Activated B cell treated with CpG ODN at 0.5 μM for 24 hours (primary cell): ENCODE results near the gene APH1B. TPM values are rescaled to one million over a fixed set of nuclear protein-coding genes. Genes with fewer than 3 reads are reported as not detected.

ENCODE experiments used
- ATAC-seq: fragments of 200-7000 bp; cut with Tn5 transposase; one replicate; pipeline ENCODE4 v1.10.0; 2021; ENCODE audit warnings: low read depth, mild to moderate bottlenecking, moderate library complexity
- CTCF ChIA-PET: fragments of 350-600 bp; sonication (Branson Sonifier 250); formaldehyde crosslinking; loops from one replicate; lab custom pipeline; 2021; ENCODE audit warnings: antibody characterized with exemption; lab: Charles Lee
- POLR2A ChIA-PET: fragments of 350-600 bp; sonication (Branson Sonifier 250); formaldehyde crosslinking; loops from one replicate; lab custom pipeline; 2021; ENCODE audit warnings: antibody characterized with exemption; lab: Charles Lee
- DNase-seq: peaks from one replicate; pipeline ENCODE4 v3.0.0; 2022
- H3K27ac Mint-ChIP-seq: one replicate; pipeline ENCODE4 v1.8.0; 2020; ENCODE audit warnings: mixed read lengths
- H3K27me3 Mint-ChIP-seq: one replicate; pipeline ENCODE4 v1.8.0; 2021; ENCODE audit warnings: mixed read lengths
- H3K36me3 Mint-ChIP-seq: one replicate; pipeline ENCODE4 v1.8.0; 2021; ENCODE audit warnings: low read depth, mixed read lengths
- H3K4me1 Mint-ChIP-seq: one replicate; pipeline ENCODE4 v1.8.0; 2021; ENCODE audit warnings: mixed read lengths
- H3K4me3 Mint-ChIP-seq: one replicate; pipeline ENCODE4 v1.8.0; 2020; ENCODE audit warnings: mild to moderate bottlenecking, mixed read lengths
- H3K9me3 Mint-ChIP-seq: one replicate; pipeline ENCODE4 v1.8.0; 2020; ENCODE audit warnings: mixed read lengths
- CTCF ChIP-seq: fragments of 200-600 bp; IDR thresholded peaks from one replicate; pipeline ENCODE4 v1.8.0; 2022; ENCODE audit warnings: antibody characterized with exemption, mild to moderate bottlenecking
- intact Hi-C: fragments of 100-400 bp; cut with micrococcal nuclease; formaldehyde crosslinking; loops from one replicate; pipeline ENCODE4 v1.15.1; 2024
- total RNA-seq: library from RNA; stranded (reverse); gene quantifications from 2 replicates; pipeline ENCODE4 v1.2.3, GENCODE V29; 2022

Gene APH1B
- total RNA-seq, 1 donor from 2014 or later: 22.1 TPM

DNA sequence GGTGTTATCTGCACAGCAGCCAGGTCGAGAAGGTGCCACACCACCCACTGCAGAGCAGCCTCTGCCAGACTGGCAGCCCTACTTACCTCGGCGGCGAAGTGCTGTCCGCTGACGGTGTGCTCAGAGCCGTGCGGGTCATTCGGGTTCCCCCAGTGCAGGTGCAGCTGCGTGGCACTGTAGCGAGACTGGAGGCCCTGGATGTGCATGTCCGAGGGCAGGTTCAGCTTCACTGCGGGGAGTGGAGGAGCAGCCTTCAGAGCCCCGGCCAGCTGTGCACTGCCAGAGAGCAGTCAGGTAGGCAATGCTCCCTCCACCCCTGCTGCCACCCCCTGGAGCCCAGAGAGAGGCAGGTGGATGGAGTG lies 68.0 kb downstream of the APH1B start:
- TF ChIP-seq CTCF: no peak
- no peaks in the 10 kb centered on the region for H3K36me3 Mint-ChIP-seq
- no peak for ATAC-seq
- ChIA-PET POLR2A (no interaction called here), CTCF (no interaction called here)
- no peaks in the 10 kb centered on the region for H3K9me3 Mint-ChIP-seq
- no peak overlapping the region for H3K27ac Mint-ChIP-seq
- H3K4me3 Mint-ChIP-seq: no peak overlapping the region
- no peaks in the 10 kb centered on the region for H3K27me3 Mint-ChIP-seq
- intact Hi-C loops: no loop called here
- H3K4me1 Mint-ChIP-seq: peaks cover 37% of the 10 kb centered on the region
- DNase-seq: no peak

DNA sequence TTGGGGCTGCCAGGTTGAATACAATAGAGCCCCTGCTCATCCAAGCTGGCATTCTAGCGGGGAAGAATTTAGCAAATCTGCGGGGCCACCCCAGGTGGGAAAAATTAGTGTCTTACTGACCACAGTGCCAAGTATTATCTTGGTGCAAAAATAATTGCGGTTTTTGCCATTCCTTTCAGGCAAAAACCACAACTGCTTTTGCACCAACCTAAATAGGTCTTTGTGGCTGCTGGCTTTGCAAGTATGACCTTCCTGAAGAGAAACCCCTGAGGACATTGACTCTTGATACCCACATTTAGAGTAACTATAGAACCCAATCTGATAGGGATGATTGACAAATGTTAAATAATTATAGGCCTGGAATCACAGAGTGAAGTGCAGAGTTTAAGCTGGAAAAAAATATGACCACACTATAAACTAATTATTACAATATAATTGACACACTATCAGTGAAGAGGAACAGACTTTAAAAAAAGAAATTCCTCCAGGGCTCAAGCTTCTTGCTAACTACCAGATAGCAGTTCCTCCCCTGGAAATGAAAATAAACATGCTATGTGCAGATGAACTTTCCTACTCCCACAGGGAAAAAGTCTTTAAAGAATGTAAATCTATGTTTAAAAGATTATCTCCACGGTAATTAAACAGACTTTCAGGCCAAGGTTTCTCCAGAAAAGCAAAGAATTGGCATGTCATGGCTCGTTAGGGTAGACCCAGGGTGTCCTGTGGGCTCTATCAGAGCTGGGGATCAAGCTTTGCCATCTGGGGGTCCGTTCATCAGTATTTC lies 69.9 kb downstream of the APH1B start:
- POLR2A ChIA-PET: no interaction called here
- Mint-ChIP-seq H3K36me3 (no peaks in the 10 kb centered on the region), H3K9me3 (no peaks in the 10 kb centered on the region), H3K27ac (no peak overlapping the region), H3K4me1 (peaks cover 34% of the 10 kb centered on the region), H3K4me3 (no peak overlapping the region), H3K27me3 (no peaks in the 10 kb centered on the region)
- TF ChIP-seq CTCF: no peak
- ATAC-seq: no peak
- CTCF ChIA-PET: no interaction called here
- DNase-seq: no peak
- intact Hi-C loops: no loop called here

DNA sequence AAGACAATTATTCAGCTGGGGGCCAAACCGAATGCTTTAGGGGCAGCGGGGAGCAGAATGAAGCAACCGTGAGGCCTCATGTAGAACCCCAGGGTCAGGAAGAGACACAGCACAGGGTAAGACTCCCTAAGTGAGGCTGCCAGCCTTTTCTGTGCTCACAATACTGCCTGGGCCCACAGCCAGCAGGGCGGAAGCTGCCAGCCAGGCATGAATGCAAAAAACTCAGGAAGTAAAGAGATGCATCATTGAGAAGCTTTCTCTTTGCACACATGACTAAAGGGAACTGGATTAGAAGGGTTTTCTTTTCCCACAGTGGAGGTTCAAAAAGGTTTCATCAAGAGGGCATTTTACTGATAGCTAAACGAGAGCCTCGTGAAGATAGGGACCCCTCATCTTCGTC lies 71.0 kb downstream of the APH1B start:
- ATAC-seq: no peak
- no peaks in the 10 kb centered on the region for H3K27me3 Mint-ChIP-seq

DNA sequence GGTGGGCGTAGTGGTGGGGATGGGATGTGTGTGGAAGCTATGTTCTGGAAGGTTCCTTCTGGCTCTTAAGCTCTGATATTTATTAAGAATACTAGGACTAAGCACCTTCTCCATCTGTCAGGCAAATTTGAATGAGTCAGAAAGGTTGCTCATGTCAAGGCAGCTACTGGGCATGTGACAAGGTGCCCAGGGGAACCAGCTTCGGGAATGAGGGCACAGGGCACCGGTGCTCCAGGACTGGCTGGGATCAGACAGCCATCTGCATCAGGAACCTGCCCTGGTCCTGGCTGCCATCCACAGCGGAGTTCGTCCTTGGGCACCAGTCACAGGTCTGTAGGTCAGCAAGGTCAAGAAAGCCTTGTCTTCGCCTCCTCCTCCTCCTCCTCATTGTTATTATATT lies 71.8 kb downstream of the APH1B start:
- intact Hi-C loops: no loop called here
- Mint-ChIP-seq H3K27ac (no peak overlapping the region), H3K27me3 (no peaks in the 10 kb centered on the region), H3K4me3 (no peak overlapping the region), H3K36me3 (no peaks in the 10 kb centered on the region), H3K4me1 (peaks cover 16% of the 10 kb centered on the region), H3K9me3 (no peaks in the 10 kb centered on the region)
- ChIA-PET POLR2A (no interaction called here), CTCF (no interaction called here)
- ATAC-seq (no peak), DNase-seq (no peak)
- TF ChIP-seq CTCF: no peak

More for the DNA sequence above, 71.0 kb downstream of the APH1B start:
- POLR2A ChIA-PET: no interaction called here
- no peak overlapping the region for H3K27ac Mint-ChIP-seq
- DNase-seq: no peak
- peaks cover 24% of the 10 kb centered on the region for H3K4me1 Mint-ChIP-seq
- intact Hi-C loops: no loop called here
- no peaks in the 10 kb centered on the region for H3K36me3 Mint-ChIP-seq
- H3K9me3 Mint-ChIP-seq: no peaks in the 10 kb centered on the region
- H3K4me3 Mint-ChIP-seq: no peak overlapping the region
- CTCF ChIA-PET: interaction anchor here (1.0 kb wide), 1 partner anchor 41 kb away, joined by 3 read pairs; no protein-coding TSS in a partner anchor
- no peak for TF ChIP-seq CTCF

DNA sequence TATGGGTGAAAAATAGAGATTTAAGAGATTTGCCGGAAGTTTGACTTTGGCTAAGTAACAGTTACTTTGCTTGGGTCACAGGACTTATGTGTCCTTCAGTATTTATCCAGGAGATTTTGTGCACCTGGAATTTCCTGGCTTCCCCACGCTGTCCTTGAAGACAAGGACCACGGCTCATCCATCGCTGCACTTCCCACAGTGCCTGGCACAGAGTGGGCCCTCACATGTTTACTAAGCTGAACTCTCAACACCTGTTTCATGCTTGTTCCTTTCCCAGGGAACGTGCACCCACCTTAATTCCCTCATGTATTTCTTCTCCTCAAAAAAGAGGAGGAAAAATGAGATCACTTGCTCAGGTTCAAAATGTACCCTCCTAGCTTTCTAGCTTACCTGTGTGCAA lies 72.2 kb downstream of the APH1B start:
- no peak for TF ChIP-seq CTCF
- Mint-ChIP-seq H3K27me3 (no peaks in the 10 kb centered on the region), H3K4me3 (no peak overlapping the region), H3K36me3 (no peaks in the 10 kb centered on the region), H3K4me1 (peaks cover 15% of the 10 kb centered on the region), H3K9me3 (no peaks in the 10 kb centered on the region), H3K27ac (no peak overlapping the region)
- DNase-seq: no peak
- CTCF ChIA-PET: no interaction called here
- no peak for ATAC-seq
- POLR2A ChIA-PET: no interaction called here
- intact Hi-C loops: no loop called here
